PFSK-1 (cell line): Measurements from ENCODE around the gene IL17RC.

ENCODE experiments used
- POLR2AphosphoS5 ChIP-seq: IDR thresholded peaks from 2 replicates; pipeline ENCODE4 v1.6.1; 2012; ENCODE audit warnings: low read depth, mild to moderate bottlenecking, control low read depth, low read length, moderate library complexity
- REST ChIP-seq, 2 experiments: IDR thresholded peaks; 2 replicates each; pipeline versions ENCODE4 v1.6.1 to v1.8.0; 2011 to 2012; ENCODE audit warnings: low read depth in 2 of 2, low read length in 2 of 2, control low read depth in 1 of 2, inconsistent platforms in 1 of 2, mild to moderate bottlenecking in 1 of 2, moderate library complexity in 1 of 2; ENCODE audit not compliant: insufficient read depth in 1 of 2
- SIN3A ChIP-seq: IDR thresholded peaks from 2 replicates; pipeline ENCODE4 v1.6.1; 2012; ENCODE audit warnings: mild to moderate bottlenecking, low read length, moderate library complexity, borderline replicate concordance; ENCODE audit not compliant: insufficient read depth
- TAF1 ChIP-seq: IDR thresholded peaks from 2 replicates; pipeline ENCODE4 v1.6.1; 2012; ENCODE audit warnings: low read length, control low read depth, borderline replicate concordance; ENCODE audit not compliant: insufficient read depth

- TF ChIP-seq TAF1 (no peak), POLR2AphosphoS5 (no peak), REST (IDR thresholded peaks at IDR 0.05; ENCODE audit: insufficient read depth in 1 of 2, low read depth in 2 of 2, low read length in 2 of 2) (no peak), SIN3A (no peak)
These were observed 63.4 kb downstream of the IL17RC start for GRCh38 chr3:9980251-9980650.
